Neural cell (in vitro differentiated cells): ENCODE results near the gene SPTB.

Experiments used
- CTCF ChIP-seq: fragments of 450-650 bp; IDR thresholded peaks from 2 replicates; pipeline ENCODE4 v1.5.1; 2014; ENCODE audit warnings: antibody characterized with exemption, mild to moderate bottlenecking, moderate library complexity; ENCODE audit not compliant: poor library complexity, severe bottlenecking
- EP300 ChIP-seq: fragments of 450-650 bp; conservative IDR thresholded peaks from 2 replicates; pipeline ENCODE4 v1.6.1; 2014; ENCODE audit warnings: antibody characterized with exemption, mild to moderate bottlenecking, moderate library complexity; ENCODE audit not compliant: poor library complexity, severe bottlenecking
- EZH2 ChIP-seq: fragments of 200-600, 300-800 bp; shearing (Covaris generic), sonication (generic); IDR thresholded peaks from 2 replicates; pipeline ENCODE4 v1.6.1; 2014; ENCODE audit warnings: antibody characterized with exemption, low read length, borderline replicate concordance, mild to moderate bottlenecking; ENCODE audit not compliant: insufficient read depth, poor library complexity, severe bottlenecking
- RAD21 ChIP-seq: fragments of 450-650 bp; conservative IDR thresholded peaks from 2 replicates; pipeline ENCODE4 v1.6.1; 2014; ENCODE audit warnings: antibody characterized with exemption, mild to moderate bottlenecking, moderate library complexity

GRCh38 chr14:64861916-64862315, 17.8 kb downstream of the SPTB start:
- no peak for TF ChIP-seq CTCF
- no peak for TF ChIP-seq EP300
- TF ChIP-seq RAD21: no peak
- no peak for TF ChIP-seq EZH2
